Measurements from ENCODE around the gene PLEKHA7.

The PLEKHA7 gene

GRCh38 chr11:16832193-16832539 lies 182.0 kb downstream of the PLEKHA7 start:
- no peak for DNase-seq

DNA sequence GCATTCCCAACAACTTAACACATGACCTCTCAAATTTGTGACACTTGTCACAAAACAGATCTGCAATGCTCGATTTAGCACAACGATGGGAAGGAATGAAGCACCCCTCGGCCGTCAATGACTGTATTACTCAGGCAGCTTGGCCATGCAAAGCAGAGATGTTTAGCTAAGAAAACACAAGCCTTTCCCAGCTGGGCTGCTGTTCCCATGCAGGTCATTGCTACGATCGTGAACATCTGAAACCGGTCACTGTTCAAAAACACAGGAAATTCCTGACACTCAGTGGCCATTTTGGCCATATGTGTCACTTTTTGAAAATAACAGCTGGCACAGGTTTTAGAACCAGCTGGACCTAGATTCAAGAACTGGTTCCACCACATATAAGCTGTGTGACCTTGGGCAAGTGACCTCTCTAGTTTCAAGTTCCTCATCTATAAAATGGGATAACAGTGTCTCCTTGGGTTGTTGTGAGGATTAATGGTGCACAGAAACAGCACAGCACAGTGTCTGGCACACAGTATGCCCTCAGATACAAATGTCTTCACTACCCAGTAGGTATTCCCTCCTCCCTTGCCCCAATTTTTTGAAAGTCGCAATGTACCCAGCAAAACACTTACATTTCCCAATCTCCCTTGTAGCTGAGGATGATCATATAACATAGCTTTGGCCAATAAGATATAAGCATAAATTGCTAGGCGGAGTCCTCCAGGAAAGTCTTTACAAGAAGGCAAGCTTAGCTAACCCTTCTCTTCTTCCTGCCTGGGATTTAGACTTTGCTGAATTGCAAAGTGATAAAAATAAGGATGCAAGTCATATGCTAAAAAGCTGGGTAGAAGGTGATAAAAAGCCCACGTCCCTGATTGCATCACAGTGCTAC lies 182.7 kb downstream of the PLEKHA7 start:
- no peak for DNase-seq

DNA sequence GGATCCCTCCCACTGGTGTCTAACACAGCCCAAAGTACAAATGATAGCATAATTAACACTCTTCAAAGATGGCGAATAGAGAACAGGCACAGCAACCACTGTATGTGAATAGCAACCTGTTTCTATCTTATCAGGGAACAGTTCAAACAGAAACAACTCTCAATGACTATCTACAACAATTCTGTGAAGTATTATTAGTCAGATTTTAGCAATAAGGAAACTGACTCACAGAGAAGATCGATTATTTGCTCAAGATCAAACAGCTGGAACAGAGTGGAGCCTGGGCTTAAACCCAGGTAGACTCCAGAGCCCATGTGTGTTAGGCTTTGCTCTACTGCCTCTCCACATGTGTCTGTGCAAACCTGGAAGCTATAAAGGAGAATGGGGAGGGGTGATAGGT lies 187.1 kb downstream of the PLEKHA7 start:
- no peak for DNase-seq

DNA sequence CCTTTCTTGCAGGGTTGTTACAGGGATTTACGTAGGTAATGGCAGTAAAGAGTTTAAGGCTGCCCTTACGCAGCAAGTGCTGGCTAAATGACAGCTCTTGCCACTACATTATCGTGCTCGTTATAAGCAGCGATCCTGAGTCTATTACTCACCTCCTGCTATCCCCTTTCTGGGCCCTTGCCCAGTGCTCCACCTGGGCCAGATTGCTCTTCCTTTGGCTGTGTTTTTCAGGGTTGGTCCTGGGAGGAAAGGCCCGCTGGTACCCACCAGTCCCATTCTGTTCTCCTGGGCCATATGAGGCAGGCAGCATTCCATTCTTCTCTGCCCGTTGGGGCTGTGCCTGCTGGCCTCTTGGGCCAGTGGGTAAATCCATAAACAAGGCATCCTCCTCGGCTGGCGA lies 188.2 kb downstream of the PLEKHA7 start:
- no peak for DNase-seq

DNA sequence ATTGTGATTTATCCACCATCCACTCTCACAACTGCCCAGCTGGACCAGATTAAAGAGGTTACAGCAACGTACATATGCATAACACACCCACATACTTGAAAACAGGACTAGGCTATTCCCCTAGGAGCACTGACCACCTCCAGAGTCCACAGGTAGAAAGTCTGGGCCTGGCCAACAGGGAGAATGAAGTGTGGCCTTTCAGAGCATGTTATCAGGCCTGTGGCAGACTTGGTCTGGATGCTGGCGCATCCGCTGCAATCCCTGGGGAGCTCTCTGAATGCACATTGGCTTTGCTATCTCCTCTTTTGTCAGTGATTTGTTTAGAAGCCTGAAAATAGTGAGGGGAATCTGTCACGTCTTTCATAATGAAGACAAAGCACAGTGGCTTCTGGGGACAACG lies 189.1 kb downstream of the PLEKHA7 start:
- DNase-seq: no peak

DNA sequence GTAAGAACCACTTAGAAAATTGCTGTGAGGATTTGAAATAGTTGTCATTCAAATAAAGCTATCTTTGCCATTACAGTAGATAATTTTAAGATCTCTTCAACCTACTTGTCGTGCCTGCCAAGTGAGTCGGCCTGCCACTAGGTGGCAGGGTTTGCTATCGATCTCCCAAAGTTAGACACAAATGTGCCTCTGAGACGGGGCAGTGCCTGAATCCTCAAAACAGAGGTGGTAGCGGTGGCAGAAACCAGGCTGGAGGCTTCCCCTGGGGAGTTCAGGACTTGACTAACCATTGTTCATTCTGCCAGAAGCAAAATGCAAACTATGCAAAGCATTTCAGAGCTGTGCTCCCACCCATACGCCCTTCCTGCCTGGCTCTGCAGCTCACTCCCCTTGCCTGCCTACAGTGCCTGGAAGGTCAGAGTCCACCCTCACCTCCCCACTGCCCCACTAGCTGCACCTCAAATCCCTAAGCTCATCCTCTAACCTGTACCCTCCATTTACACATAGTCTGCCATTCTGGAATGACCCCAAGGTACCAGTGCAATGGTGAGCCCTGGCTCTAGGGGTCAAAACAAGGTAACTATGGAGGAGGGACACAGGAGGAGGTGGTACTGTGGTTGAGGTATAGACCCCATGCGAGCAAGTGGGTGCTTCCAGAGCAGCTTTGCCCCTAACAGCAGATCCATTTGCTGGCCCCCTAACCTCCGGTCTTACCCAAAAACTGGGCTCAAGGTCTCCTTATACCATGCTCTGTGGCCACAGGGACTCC lies 193.7 kb downstream of the PLEKHA7 start:
- DNase-seq: peak; percentile 86

GRCh38 chr11:16818284-16818683 lies 195.9 kb downstream of the PLEKHA7 start:
- DNase-seq: no peak

DNA sequence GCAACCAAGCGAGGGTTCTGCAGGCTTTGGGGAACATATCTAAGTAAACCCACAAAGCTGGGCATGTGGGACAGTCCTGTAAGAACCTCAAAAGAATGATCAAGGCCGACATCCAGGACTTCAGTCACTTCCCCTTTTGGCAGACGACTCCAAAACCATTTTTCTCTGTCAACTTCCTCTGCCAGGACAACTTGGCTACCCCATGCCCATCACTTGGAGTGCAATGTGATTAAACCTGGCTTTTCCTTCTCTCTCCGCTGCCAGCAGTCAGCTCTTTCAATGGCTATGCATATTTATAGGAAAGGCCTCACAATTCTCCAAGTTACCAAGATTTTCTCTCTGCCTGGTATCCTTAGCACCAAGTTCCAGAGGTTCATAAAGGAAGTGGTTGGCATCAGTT lies 196.9 kb downstream of the PLEKHA7 start:
- no peak for DNase-seq

DNA sequence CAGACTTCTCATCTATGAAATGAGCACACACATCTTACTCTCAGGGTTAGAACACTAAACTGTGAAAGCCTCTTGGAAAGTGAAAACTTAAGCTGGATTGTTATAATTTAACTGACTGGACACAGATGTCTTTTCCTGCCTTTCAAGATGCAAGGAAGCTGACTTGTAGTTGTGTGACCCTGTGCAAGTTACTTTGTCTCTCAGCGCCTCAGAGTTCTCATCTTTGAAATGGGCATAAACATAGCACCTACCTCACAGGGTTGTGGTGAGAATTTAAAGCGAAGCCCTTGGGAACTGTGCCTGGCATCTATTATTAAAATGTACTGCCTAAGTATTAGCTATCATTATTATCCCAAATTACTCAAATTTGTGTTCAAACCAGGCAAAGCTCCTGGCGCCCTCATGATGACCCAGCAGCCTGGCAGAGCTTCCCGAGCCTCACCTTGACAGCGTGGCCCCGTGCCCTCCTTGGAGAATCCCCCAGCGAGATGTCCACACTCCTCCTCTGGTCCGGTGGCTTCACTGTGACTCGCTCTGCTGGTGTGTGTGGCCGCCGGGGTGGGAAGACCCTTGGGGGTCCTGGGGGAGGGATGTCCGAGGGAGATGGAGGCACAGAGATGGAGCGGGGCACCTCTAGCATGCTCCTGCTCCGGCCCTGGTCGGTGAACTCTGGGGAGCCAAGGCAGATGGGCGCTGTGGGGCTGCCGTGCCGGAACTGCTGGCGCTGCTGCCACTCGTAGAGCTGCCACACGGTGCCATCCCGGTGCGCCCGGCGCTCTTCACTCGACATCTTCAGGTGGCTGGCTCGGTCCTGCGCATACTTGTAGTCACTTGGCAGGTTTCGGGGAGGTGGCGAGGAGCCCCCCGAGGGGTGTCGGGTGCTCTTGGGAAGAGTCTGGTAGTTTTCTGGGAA lies 197.6 kb downstream of the PLEKHA7 start:
- DNase-seq: no peak

GRCh38 chr11:16815047-16815767 lies 199.0 kb downstream of the PLEKHA7 start:
- DNase-seq: peak; percentile 15

- DNase-seq: no peak
Observed at GRCh38 chr11:16814410-16815046, 199.7 kb downstream of the PLEKHA7 start.

GRCh38 chr11:16813126-16813525 lies 201.1 kb downstream of the PLEKHA7 start:
- DNase-seq: no peak

- DNase-seq: no peak
Observed at GRCh38 chr11:16812274-16812673, 201.9 kb downstream of the PLEKHA7 start.

DNA sequence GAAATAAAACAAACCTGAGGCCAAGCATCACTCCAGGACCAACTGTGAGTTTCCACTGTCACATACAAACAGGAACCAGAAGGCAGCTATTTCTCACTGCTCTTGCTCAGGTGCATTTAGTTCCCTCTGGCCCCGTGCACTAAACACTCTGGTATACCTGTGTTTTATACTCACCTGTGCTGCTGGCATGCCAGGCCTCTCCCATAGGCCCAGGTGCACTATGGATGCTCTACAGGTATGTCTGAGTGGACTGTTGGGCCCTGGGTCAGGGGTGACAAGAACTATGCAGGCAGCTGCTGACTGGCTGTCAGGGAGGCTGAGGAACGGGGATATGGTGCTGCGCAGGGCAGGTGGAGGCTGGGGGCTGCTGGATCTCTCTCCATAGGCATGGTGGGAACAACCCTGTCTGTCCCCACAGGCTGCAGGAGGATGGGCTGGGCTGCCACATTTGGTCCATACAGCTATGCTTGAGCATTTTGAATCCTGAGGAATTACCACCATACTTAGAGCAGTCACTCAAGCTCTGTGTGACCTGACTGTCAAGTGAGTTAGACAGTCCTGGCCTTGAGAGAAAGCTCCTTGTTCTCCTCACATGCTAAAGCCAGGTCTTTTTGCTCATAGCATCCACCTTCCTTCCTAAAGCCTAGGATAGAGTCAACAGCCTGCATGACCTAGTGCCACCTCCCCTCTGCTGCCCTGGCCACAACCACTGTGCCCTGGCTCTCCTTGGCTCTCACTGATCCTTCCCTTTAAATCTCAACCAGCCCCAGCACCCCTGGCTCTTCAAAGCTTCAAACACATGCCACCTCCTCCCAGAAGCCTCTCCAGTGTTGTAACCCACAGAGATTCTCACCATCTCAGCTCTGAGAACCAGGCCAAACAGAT lies 202.8 kb downstream of the PLEKHA7 start:
- no peak for DNase-seq

DNA sequence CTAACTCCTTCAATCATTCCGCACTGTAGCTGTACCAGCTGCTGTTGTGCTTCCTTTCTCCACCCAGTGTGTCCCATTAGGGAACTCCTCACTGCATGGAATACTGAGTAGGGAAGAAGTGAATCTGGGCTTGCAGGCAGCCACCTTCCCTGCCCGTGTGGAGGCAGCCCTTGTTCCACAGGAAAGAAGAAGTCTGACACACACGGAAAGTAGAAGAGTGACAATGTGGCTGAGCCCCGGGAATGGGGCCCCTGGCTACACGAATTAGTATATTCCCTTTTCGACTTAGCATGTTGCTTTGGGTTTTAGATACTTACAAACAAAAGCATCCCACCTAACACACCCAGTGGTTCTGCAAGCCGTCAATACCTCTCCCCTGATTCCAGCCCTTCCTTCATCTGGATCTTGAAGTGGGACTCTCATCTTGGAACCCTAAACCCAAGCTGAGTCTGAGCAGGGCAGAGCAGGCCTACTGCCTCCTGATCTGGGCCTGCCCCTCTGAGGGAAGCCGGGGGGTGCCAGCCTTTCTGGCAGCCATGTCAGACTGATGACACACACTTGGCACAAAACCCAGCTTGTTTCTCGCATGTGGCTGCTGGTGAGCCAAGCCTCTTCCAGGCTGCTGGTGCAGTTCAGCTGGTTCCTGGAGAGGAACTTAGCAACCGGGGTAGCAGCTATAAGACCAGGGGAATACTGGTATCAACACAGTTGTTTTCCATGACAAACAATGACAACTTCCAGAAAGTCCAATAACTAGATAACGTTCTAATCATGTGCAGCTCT lies 204.1 kb downstream of the PLEKHA7 start:
- no peak for DNase-seq

DNA sequence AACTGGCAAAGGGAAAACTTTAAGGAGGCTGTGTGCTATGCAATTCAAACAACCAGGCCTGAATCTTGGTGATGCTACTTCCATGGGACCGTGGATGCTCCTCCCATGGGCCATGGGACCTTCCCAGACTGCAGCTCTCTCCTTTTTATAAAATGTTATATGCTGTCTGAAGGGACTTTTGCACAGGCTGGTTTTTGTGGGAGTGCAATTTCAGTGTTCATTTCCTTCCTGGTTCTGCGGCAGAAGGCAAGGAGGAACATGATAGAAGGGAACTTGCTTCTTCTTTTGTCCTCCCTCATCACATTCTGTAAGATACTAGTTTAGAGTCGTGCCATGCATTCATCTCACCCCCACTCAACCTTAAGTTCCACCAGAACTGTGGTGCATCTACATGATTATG lies 206.9 kb downstream of the PLEKHA7 start:
- no peak for DNase-seq

GRCh38 chr11:16806791-16807190 lies 207.4 kb downstream of the PLEKHA7 start:
- no peak for DNase-seq

GRCh38 chr11:16805938-16806337 lies 208.3 kb downstream of the PLEKHA7 start:
- DNase-seq: no peak

DNA sequence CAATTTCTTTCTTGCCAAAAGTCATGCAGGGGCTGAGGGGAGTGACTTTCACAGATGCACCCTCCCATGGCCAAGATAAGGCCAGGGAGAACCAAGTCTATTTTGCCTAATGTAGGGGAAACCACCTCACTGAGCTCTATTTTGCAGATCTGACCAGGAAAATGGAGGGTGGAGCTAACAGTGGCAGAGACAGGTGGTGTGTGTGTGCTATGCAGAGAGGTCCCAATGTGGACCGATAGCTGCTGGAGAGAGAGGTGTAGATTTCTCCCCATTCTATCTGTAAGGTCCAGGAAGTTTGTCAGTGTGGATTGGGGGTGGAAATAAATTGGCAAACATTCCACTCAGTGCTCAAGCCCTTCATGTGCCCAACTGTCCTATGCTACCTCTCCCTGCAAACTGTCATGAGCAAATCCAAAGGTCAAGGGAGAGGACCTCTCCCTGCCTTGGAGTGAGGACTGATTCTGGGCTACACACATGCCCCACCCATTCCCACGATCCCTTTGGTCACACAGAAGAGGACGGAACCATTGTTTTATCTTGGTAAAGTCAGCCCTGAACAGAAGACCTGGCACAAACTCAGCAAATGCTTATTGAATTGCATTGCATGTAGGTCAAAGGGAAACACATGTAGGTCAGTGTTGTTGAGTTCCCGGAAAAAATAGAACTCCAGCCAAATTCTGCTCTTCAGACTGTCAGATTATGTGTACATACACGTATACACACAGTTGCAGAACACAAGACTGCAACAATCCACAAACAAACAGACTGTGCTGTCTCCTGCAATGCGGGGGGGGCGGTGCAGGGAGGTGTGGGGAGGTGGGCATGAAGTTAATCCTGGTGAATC lies 209.9 kb downstream of the PLEKHA7 start:
- no peak for DNase-seq

Measured in DMS53 (cell line).